UCSD-AML1 (cell line): ENCODE data around the gene SEZ6L.

Experiments used
- DNase-seq: peaks from one replicate; lab custom pipeline; 2025; ENCODE audit not compliant: unreplicated experiment; lab: John Stamatoyannopoulos, UW

Gene SEZ6L

DNA sequence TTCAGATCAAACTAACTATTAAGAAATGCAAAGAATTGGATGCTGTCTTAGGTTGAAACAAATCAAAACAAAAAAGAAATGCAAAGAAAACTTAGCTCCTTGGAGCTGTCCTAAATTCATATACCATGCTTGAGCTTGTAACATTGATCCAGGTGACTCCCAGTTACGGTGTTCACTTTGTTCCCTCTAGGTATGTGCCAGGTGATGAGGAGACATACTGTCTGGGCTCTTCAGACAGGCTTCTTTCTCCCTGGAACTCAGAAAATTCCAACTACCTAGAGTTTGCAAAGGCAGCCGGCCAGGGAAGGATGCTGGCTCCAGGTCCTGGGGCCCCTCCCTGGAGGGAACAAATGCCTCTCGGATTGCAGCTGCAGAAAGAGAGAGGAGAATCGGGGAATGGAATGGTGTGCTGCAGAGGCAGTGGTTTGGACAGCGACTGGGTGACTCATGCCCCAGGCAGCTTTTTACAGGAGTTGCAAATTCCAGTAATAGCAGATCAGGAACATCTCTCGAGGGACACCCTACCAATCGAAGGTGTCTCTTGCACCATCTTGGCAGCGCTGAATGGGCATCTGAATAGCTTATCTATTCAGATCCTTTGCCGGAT, 247.5 kb downstream of the SEZ6L start:
- no peak for DNase-seq

DNA sequence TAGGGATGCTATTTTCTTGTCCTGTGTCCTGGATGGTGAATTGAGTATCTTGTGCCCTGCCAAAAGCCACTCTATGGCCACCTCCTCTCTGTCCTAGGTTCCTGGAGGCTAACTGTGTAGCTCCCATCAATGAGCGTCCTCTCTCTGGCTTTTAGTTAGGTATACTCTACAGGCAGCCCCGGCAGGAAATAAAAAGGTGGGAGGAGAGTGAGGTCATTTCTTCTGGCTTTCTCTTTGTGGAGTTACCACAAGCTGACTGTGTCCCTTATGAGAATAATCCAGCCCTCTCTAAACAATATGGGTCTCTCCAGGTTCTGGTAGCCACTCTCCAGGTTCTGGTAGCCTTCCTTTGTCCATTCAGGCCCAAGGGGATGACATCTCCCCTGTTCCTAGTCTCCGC, 248.1 kb downstream of the SEZ6L start:
- DNase-seq: no peak

DNA sequence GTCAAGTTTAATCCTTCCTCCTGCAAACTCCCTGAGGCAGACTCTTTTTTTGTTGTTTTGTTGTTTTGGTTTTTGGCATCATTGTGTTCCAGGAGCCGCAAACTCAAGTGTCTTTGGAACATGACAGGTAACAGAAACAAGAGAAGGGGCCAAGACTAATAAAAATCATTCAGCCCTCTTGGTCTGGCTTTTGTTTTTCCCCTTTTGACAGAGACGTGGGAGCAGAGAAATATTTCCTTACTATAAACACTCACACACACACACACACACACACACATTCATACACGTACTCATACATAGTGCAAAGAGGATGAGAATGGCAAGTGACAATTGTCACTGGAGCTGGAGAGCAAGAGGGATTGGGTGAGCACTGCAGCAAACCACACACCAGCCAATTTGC, 249.4 kb downstream of the SEZ6L start:
- DNase-seq: no peak

DNA sequence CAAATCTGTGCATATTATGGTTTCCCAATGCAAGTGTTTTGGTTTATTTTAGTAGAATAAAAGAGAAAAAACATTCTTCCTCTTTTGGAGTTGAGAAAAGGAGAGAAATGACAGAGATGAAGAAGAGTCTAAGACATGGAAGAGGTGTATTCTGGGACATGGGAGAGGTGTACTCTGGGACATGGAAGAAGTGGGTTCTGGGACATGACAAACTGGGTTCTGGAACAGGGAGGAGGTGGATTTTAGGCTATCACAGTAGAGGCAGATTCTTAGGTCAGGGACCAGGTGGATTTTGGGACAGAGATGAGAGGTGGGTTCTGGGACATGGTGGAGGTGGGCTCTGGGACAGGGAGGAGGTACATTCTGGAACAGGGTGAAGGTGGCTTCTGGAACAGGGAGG, 257.7 kb downstream of the SEZ6L start:
- DNase-seq: no peak

DNA sequence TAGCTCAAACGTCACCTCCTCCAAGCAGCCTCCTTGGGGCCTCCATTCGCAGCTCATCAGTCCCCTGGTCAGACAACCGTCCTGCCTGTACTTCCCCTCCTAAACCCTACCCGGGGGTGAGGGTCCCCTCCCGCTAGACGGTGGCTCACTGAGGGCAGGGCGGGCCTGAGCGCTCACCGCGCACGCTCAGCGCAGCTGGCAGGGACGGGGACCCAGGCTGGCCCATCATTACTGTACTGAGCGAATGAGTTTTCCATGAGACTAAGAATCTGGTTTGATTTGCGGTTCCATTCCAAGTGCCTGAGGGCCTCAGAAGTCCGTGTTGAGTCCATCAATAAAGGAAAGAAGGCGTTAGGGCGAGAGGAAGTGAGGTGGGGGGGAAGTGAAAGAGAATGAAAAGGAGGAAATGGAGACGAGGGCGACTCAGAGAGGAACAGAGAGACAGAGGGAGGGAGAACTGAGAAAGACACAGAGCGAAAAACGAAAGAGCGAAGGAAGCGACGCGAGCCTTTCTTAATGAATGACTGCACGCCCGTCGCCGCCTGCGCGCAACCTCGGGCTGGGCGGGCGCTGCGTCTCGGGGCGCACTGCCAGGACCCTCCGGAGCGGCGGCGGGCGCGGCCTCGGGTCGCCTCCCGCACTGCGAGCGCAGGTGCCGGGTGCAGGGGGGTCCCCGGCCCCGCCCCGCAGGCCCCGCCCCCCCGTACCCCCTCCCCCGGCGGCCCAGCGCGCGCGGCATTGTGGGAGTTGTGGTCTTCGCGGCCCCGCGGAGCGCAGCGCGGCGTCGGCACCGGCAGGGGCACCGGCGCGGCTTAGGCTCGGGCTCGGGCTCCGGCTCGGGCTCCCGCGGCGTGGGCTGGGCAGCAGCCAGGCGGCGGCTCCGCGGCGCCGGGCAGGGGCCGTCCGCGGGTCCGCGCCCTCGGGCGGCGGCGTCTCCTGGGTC, 259.5 kb downstream of the SEZ6L start, which contains the start of gene ASPHD2:
Gene ASPHD2 (plus strand): TSS at position 746 of the 943 bp plus-strand sequence. CDS start 4,356 bp downstream, outside the sequence.
- DNase-seq: peak; percentile 59

GRCh38 chr22:26429458-26430286, 260.4 kb downstream of the SEZ6L start:
- no peak for DNase-seq

DNA sequence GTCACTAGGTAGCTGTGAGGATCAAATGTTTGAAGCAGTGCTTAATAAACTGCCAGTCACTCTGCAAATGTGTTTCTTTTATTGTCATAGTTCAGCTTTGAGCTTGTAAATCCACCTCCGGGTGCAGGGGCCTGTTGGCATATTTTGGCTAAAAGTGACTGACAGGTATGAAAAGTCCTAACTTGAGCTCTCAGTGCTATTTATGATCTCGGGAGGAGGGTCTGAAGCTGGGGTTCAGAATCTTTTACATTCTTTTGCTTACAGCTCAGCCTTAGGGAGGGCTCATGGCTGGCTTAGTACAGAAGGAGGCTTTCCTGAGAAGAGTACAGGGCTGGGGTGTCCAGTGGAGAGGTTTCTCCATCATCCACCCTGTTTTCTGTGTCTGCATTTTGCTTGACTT, 261.3 kb downstream of the SEZ6L start:
- no peak for DNase-seq

- DNase-seq: no peak
Measured at GRCh38 chr22:26431261-26431995, 262.2 kb downstream of the SEZ6L start.

GRCh38 chr22:26432619-26433311, 263.5 kb downstream of the SEZ6L start:
- DNase-seq: no peak
